ENCODE results near the gene MYH16.

GRCh38 chr7:99352247-99352646 lies 79.6 kb downstream of the MYH16 start:
- no peak for TF ChIP-seq CTCF (IDR thresholded peaks at IDR 0.05)
- TF ChIP-seq POLR2A (IDR thresholded peaks at IDR 0.05), result no peak
